ENCODE data around the gene TENM4.

DNA sequence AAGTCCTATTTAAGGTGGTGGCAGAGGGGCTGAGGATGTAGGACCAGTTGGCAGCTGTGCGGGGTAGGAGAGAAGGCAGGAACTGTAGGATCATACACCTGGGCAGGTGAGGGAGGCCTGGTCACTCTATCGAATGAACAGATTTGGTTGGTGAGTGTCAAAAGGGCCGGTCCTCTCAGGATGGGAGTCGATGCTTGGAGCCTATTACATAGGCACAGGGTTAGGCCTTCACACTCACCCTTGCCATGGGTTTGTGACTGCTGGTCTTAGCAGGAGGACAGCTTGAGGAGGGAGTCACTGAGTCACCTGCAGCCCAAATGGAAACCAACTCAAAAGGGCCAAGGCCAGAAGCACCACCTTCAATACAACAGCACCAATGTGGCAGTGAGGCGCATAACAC, 786.0 kb downstream of the TENM4 start:
- TF ChIP-seq, protein P1, sequence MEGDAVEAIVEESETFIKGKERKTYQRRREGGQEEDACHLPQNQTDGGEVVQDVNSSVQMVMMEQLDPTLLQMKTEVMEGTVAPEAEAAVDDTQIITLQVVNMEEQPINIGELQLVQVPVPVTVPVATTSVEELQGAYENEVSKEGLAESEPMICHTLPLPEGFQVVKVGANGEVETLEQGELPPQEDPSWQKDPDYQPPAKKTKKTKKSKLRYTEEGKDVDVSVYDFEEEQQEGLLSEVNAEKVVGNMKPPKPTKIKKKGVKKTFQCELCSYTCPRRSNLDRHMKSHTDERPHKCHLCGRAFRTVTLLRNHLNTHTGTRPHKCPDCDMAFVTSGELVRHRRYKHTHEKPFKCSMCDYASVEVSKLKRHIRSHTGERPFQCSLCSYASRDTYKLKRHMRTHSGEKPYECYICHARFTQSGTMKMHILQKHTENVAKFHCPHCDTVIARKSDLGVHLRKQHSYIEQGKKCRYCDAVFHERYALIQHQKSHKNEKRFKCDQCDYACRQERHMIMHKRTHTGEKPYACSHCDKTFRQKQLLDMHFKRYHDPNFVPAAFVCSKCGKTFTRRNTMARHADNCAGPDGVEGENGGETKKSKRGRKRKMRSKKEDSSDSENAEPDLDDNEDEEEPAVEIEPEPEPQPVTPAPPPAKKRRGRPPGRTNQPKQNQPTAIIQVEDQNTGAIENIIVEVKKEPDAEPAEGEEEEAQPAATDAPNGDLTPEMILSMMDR (IDR thresholded peaks at IDR 0.05) = no peak
- no peak for TF ChIP-seq CBX2 (IDR thresholded peaks at IDR 0.05; ENCODE audit: borderline replicate concordance, low read depth)
- no peak for TF ChIP-seq RCOR1 (IDR thresholded peaks at IDR 0.05; ENCODE audit: low read depth, low read length)
